Head of caudate nucleus (tissue), 42 donors: ENCODE data around the gene CMC2.
A peak's percentile ranks its signal among the peaks of the same experiment; 100 is the strongest.

Experiments used
- DNase-seq, 42 donors: peaks; one replicate each; pipeline versions ENCODE4 v3.0.0 to v3.0.0-alpha.2; 2020 to 2021; ENCODE audit warnings: mixed read lengths in 7 of 42
- intact Hi-C: fragments of 100-400 bp; cut with DNase I; formaldehyde crosslinking; loops from one replicate; pipeline ENCODE4 v1.15.0; 2022

CMC2 gene

DNA sequence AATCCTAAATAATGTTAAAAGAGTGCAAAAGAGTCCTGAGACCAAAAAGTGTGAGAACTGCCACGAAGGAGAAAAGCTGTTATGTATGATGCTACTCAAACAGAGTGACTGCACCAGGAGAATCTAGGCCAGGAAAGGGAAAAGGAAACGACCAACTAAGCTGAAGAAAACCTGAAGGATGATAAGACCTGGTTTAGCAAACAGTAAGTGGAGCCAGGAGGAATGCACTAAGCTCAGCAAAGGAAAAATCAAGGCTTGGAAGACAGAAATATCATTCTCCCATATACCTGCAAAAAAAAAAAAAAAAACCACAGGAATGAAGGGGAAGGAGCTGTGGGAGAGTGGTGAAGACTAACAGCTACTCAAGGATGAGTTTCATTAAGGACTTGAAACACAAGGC is 21.1 kb downstream of the CMC2 start:
- DNase-seq, result no peak
- intact Hi-C loops, result no loop called here

DNA sequence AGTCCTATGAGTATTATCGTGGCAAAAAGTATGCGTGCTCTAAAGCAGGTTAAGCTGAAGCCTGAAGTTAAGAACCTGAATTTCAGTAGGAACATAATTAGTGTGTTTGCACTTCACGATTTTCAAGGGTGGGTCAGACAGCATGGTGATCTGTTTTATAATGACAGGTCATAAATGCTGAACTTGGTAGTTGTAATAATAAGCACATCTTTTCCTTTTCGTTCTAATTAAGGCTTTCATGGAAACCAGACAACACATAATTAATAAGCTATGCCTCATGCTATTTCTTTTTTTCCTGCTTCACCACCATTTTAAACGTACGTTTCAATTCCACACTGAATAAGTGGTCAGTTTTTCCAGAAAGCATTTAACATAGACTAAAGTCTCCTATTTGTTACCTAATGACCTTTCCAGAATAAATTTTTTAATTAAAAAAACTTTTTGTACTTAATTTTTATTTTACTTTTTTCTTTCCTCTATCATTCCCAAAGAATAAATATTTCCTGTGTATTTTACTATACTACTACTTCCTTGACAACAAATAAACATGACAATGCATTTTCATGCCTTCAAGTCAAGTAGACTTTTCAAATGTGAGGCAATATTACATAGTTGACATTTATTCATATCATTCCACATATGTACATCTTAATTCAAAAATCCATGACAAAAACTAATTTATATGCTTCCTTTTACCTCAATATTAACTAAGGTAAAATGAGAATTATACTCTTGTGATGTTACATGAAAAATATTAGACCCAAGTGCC is 22.4 kb downstream of the CMC2 start:
- DNase-seq, result no peak
- intact Hi-C loops, result no loop called here

DNA sequence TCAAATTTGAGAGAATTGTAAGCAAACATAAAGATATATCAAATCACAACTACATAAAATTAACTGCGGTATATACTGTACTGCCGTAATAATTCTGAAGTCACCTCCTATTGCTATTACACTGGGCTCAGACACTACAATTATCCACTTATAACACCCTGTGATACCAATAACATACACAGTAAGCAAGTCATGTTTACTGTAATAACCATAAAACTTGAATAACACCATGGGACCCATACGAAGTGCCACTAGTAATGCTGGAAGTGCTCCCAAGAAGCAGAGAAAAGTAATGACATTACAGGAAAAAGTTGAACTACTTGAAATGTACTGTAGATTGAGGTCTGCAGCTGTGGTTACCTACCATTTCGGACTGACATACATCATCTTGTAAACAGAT is 24.0 kb downstream of the CMC2 start:
- intact Hi-C loops, result no loop called here
- no peak for DNase-seq

DNA sequence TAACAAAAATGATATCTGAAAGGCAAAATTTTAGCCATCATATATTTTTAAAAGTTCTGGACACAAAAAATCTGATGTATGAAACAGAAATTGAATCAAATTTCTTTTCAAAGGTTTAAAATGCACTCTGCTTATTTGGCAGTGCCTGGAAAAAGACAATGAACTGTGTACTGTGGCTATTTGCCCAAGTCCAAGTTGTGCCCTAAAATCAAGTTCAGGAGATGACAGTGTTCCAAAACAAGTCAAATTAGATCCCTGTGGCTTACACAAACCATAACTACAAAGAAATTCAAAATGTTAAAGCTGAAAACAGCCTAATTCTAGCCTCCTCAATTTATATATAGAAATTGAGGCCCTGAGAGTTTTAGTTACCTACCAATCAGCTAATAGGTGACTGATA is 25.6 kb downstream of the CMC2 start:
- no peak for DNase-seq

DNA sequence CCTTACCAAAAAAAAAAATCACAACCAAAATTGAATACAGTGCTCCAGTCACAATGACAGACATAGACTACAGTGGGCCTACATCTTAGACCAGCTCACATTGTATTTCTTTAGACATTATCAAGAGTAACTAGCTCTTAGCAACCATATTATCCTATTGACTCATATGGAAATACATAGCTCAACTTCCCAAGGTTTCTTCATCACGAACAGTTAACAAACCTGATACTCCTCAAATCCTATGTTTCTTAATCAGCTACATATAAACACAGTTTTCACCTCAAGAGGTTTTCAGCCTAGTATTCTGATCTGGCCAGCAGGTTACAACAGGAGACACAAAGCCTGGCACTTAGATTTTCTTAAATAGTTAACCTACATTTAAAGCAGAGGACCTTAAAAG is 29.7 kb downstream of the CMC2 start:
- DNase-seq, result no peak
- intact Hi-C loops, result no loop called here

More for the DNA sequence above, 25.6 kb downstream of the CMC2 start:
- intact Hi-C loops, result no loop called here

DNA sequence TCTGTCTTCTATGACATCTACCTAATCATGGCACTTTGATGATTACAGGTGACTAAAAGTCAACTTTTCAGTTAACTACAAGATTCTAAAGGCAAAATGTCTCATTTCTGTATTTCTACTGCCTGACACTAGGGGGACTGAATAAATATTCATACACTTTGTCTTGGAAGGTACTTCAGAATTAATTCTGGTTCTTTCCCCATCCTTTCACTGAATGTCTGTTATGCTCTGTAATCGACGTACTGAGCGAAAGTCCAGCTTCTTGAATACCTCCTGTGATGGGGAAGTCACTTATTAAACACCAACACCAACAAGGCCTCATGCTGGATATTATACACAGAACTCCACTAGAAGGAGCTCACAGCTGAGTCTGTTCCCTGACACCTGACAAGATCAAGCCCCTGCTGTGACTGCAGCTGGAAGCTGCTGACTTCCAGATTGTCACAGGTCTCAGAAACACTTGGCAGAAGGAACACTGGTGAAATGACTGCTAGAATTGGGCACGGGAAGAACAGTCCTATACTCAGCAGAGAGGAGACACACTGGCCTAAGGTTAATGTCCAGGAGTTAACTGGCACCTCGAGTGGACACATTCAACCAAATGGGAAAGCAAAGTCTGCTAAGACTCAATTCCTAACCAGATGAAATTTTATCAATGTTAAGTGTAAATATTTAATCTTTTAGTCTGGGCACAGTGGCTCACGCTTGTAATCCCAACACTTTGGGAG is 31.9 kb downstream of the CMC2 start:
- intact Hi-C loops, result no loop called here
- DNase-seq, result no peak

DNA sequence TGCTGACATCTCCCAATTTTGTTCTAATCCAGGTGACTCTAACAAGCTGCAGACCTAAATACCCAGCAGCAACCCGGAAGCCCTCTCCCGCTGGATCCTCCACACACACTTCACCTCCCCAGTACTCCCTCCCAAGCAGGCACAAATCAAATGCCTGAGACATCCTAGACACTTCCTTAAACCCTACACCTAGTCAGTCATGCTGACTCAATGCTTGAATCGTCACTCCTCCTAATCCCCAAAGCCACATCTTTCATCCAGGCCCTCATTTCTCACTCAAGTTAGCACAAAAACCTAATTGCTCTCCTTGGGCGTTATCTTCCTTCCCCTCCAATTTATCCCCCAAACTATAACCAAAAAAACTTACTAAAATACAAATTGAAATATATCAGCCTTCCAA is 32.7 kb downstream of the CMC2 start:
- intact Hi-C loops, result no loop called here
- DNase-seq, result no peak

DNA sequence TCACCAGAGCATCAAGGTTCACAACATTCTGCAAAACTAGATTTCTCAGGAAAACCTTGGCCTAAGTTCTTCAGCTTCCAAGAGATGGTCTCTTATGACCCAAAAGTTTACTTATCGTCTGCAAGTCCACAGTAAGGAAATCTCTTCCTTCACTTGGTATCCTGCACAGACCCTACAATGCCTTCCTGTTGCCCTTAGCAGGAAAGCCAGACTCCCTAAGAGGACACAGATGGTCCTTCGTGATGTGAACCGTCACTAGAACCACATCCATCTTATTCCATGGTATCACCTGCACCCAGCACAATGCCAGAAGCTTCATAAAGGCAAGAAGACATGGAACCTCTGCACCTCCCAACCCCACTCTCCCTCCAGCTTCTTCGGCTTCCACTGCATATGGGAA is 34.1 kb downstream of the CMC2 start:
- intact Hi-C loops, result no loop called here
- no peak for DNase-seq

DNA sequence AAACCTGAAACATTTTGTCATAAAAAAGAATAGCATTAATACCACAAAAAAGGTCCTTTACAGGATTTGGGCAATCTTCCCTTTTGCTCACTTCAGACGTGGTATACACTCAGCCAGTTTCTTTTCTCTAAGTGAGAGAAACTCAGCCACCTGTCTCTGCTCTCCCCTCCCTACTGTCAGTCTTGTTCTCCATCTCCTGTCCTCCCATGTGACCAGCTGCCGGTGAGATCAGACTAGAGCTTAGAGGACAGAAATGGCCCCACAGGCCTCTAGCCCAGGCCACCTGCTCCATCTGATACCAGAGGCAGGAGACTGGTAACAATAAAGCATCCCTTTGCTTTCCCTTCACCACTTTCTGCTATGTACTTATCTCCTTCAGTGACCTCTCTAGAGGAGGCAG is 34.9 kb downstream of the CMC2 start:
- DNase-seq, result no peak
- intact Hi-C loops, result no loop called here

DNA sequence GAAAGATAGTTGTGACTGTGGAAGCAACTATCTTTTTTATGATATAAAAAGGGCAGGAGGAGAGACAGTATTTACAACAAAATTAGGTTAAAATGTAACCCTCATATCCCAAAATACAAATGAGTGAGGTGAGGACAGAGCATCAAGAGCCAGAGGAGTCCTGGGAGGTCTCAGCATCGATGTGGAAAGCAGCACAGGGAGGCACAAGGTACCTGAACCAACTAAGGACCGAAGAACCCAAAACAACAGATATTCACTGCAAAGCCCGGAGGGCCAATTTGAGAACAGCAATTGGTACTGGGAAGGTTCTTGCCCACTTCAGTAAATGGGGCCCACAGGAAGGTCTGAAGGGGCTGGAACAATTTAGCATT is 37.6 kb downstream of the CMC2 start:
- intact Hi-C loops, result no loop called here

DNA sequence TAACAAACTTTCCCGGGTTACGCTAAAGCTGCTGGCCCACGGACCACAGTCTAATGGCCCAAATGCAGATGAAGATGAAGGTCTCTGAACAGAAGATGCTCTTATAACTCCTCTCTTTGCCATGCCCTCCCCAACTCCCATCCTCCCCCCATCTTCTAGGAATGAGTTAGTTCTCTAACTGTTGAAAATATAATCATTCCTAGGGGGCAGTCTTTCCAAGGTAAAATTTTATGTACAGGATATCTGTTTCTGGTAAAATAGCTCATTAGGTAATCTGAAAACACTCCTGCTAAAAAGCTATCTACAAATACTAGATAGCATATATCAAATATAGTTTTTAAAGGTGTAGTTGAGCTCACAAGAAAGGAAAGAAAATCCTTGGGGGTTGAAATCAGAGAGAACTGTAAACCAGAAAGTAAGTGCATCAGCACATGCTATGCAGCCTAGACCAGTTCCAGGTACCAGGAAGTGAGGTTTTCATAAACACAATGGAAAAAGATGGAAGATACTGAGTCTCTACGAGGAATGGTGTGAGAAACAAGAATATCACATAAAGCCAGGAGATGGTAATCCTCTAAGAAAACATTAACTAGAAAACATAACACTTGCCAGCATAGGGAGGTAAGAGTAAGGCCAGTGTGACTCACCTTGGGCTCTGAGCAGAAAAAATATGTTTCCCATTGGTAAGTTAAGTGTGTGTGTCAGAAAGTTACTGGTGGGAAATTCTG is 38.1 kb downstream of the CMC2 start:
- intact Hi-C loops, result no loop called here

More for the DNA sequence above, 37.6 kb downstream of the CMC2 start:
- DNase-seq, result no peak

DNA sequence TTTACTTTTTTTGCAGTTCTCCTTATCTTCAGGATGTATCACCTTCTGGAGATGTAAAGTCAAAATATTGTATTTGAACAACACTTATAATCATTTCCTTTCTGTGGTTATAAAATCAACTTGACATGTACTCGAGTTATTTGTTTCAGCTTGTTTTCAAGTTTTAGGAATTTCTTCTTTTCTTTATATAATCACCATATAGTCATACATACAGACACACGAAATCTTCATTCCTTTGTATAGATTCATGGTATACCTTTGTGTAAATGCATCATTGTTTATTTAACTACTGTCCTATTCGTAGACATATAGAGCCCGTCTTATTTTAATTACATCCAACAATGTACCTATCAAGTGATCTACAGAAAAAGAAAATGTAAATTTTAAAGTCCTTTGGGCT is 40.1 kb downstream of the CMC2 start:
- intact Hi-C loops, result no loop called here

More for the DNA sequence above, 38.1 kb downstream of the CMC2 start:
- DNase-seq, result no peak

DNA sequence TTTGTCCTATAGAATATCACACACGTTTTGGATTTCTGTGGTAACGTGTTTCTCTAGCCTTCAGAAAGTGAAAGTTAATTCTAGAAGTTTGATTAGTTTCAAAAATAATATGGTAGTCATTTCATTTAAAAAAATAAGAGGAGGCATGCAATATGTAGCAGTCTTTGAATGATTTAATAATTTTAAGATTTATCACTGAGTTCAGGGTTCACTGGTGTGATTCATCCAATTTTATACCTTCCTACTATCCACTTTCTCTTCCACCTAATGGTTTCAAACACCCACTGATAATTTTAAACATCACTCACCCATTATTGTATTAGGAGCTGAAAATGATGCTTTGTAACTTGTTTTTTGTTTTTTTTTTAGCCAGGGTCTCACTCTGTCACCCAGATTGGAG is 42.3 kb downstream of the CMC2 start:
- no peak for DNase-seq
- intact Hi-C loops, result no loop called here

More for the DNA sequence above, 40.1 kb downstream of the CMC2 start:
- no peak for DNase-seq

DNA sequence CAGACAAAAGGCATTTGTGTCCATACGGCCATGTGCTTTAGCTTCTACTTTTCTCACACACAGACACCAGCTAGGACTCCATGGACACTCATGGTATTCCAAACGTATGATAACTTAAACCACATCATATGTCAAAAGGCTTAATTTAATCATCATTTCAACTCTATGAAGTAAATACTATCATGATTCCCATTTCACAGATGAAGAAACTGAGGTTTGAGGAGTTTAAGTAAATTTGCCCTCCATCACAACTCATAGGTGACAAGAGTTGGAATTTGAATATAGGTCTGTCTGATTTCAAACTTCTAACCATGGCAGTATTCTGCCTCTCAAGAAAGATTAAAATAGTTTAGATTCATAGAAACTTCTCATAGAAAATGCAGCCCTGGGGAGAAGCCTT is 43.8 kb downstream of the CMC2 start:
- DNase-seq, result no peak
- intact Hi-C loops, result no loop called here

DNA sequence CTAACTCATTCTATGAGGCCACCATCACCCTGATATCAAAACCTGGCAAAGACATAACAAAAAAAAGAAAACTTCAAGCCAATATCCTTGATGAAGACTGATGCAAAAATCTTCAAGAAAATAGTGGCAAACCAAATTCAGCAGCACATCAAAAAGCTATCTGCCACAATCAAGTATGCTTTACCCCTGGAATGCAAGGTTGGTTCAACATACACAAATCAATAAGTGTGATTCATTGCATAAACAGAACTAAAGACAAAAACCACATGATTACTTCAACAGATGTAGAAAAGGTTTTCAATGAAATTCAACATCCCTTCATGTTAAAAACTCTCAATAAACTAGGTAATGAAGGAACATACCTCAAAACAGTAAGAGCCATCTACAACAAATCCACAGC is 48.4 kb downstream of the CMC2 start:
- intact Hi-C loops, result no loop called here
- DNase-seq, result no peak

DNA sequence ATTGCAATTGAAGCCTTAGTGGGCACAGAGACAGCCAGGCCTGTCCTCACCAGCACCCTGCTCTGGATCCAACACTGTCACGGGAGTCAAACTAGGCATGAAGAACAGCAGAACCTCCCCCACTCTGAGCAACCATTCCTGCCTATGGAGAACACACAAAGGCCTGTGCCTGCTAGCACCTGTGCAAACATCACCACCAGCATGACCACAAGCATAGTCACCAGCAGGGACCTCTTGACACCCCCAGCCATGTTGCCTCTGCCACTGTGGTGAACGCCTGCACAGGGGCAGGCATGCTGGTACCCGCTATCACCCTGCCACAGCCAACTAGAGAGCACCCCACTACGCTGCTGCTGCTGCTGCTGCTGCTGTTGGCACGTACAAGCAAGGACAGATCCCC is 51.7 kb downstream of the CMC2 start:
- no peak for DNase-seq

DNA sequence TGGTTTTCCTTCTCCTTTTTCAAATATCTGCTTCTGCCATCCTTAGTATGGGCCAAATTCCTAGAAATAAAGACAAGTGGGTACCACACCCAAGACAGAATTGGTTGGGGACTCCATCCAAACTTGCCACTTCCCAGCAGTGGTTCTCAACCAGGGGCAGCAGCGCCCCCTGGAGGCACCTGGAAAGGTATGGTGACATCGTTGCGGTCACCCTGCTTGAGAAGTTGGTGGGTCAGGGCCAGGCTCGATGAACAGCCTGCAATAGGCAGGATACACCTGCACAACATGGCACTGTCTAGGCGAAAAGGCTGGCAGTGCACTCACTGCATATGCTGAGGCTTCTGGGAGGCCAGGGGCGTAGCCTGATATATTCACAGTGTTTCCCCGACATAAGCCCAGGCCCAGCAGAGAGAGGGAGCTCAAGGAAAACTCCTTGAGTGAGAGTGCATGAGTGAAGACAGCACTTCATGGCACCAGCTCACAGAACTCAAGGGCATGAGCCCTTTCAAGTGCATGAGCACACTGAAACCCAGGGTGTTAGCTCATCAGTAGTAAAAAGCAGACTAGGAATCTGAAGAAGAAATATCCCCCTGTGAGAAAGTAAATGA is 57.7 kb downstream of the CMC2 start:
- DNase-seq, result peak in 40 of 42 donors; percentile 17 to 90 (median 64)
- intact Hi-C loops, result no loop called here

More for the DNA sequence above, 51.7 kb downstream of the CMC2 start:
- intact Hi-C loops, result no loop called here

DNA sequence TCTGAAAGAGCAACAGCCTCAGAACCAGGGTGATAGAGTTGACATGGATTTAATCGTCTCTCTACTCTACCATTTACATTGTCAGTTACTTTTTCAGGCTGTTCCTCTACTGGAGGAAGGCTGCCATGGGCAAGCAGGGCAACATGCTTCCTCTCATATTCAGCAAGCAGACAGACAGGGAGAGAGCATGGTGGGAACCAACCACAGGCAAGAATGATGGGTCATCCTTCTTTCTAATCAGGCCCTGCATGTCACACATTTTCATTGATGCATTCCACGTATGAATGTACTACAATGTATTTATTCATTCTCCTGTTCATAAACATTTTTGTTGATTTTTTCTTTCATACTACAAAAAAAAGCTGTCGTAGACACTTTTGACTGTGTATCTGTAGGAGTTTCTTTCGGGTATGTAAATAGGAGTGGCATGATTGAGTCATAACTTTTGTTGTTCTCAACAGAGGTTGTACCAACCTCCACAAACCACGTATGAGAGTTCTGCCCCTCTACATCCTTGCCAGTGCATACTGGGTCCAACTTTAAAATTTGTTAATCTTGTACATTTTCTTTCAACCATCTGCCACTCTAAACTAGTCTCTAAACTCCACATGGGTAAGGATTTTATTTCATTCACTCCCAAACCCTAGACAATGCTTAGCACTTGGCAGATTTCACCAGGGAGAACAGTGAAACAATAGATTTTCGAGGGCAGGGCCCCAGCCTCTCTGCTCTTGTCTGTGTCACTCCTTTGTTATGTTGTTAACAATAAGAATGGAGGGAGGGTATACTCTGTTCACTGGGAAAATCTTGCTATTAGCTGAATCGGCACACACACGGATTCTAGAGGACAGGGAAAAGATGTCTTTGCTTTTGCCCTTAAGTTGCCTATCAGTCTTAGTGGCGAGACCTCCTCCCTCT is 58.7 kb downstream of the CMC2 start:
- intact Hi-C loops, result no loop called here
- peak in 28 of 42 donors; percentile 11 to 77 (median 46) for DNase-seq

DNA sequence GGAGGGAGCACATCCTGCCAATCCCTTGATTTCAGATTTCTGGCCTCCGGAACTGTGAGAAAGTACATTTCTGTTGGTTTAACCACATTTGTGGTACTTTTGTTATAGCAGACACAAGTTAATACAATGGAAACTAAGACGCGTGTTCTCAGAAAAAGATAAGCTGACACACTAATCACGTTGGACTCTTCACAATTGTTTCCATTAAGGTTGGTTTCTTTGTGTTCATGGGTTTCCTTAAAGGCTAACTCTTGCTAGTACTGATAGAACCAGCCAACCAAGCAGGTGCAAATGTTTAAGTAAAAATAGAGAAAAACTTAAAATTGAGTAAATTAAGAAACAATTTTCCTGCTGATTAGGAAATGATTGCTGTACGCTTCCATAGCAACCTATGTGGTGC is 59.4 kb downstream of the CMC2 start:
- DNase-seq, result no peak
- intact Hi-C loops, result no loop called here
